Liver (tissue), 3 donors: ENCODE results near the gene SPEN.

Source experiments
- ATF3 ChIP-seq: IDR thresholded peaks from 2 replicates; pipeline ENCODE4 v1.6.1; 2016; ENCODE audit warnings: antibody characterized with exemption
- FOXA1 ChIP-seq: IDR thresholded peaks from 2 replicates; pipeline ENCODE4 v1.6.1; 2016; ENCODE audit warnings: antibody characterized with exemption
- HNF4A ChIP-seq, 2 donors: conservative IDR thresholded peaks; 2 replicates each; pipeline ENCODE4 v1.6.1; 2016; ENCODE audit warnings: antibody characterized with exemption in 2 of 2, mild to moderate bottlenecking in 2 of 2
- TF ChIP-seq, protein P1 (sequence below): fragments of 150-350 bp; IDR thresholded peaks from 2 replicates; pipeline ENCODE4 v1.5.1; 2017; ENCODE audit warnings: improper control_type of control experiment, low read depth, low read length; ENCODE audit not compliant: missing input control
- donor health status: healthy.
- donor health status: healthy.

GRCh38 chr1:15958111-15958510, 110.6 kb downstream of the SPEN start:
- no peak for TF ChIP-seq FOXA1
- TF ChIP-seq, protein P1, sequence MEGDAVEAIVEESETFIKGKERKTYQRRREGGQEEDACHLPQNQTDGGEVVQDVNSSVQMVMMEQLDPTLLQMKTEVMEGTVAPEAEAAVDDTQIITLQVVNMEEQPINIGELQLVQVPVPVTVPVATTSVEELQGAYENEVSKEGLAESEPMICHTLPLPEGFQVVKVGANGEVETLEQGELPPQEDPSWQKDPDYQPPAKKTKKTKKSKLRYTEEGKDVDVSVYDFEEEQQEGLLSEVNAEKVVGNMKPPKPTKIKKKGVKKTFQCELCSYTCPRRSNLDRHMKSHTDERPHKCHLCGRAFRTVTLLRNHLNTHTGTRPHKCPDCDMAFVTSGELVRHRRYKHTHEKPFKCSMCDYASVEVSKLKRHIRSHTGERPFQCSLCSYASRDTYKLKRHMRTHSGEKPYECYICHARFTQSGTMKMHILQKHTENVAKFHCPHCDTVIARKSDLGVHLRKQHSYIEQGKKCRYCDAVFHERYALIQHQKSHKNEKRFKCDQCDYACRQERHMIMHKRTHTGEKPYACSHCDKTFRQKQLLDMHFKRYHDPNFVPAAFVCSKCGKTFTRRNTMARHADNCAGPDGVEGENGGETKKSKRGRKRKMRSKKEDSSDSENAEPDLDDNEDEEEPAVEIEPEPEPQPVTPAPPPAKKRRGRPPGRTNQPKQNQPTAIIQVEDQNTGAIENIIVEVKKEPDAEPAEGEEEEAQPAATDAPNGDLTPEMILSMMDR = no peak
- no peak for TF ChIP-seq ATF3
- TF ChIP-seq HNF4A (conservative IDR thresholded peaks at IDR 0.05) = no peak
